Pancreas (tissue), 10 donors: ENCODE results near the gene QRSL1. TPM values are rescaled to one million over a fixed set of nuclear protein-coding genes. Genes with fewer than 3 reads are reported as not detected.
"Not testable (repeated sequence)": the region's sequence is repeated elsewhere in the genome, so short reads cannot be mapped to it uniquely, and the experiment has no call there.

ENCODE experiments used
- ATAC-seq, 4 donors: fragments of 200-7000 bp; cut with Tn5 transposase; one replicate each; pipeline versions ENCODE4 v1.8.0 to v1.9.1; 2020; ENCODE audit warnings: mild to moderate bottlenecking in 4 of 4, moderate library complexity in 4 of 4
- DNase-seq, 6 donors: peaks; one replicate each; pipeline ENCODE4 v3.0.0-alpha.2; 2020
- FAIRE-seq: peaks from 2 replicates; lab custom pipeline; 2012; peaks lifted over from hg19 to GRCh38; lab: Jason Lieb, UNC
- H3K27ac ChIP-seq, 4 donors: fragments of 200-600 bp; sonication (generic); 1 replicate in 3 of 4; 2 replicates in 1 of 4; pipeline versions ENCODE4 v1.5.0 to v1.8.0; 2020
- H3K27me3 ChIP-seq, 4 donors: fragments of 200-600 bp; one replicate each; pipeline ENCODE4 v1.8.0; 2021
- H3K36me3 ChIP-seq, 3 donors: fragments of 200-600 bp; sonication (generic) in 1 of 3; one replicate each; pipeline versions ENCODE4 v1.5.0 to v1.8.0; 2020 to 2021
- H3K4me1 ChIP-seq, 3 donors: fragments of 200-600 bp; one replicate each; pipeline ENCODE4 v1.8.0; 2021
- H3K4me3 ChIP-seq, 4 donors: fragments of 200-600 bp; sonication (generic) in 2 of 4; one replicate each; pipeline versions ENCODE4 v1.5.0 to v1.8.0; 2020 to 2021
- H3K9me3 ChIP-seq, 4 donors: fragments of 200-600 bp; one replicate each; pipeline ENCODE4 v1.8.0; 2021
- whole genome bisulfite sequencing, 2 donors: extraction: QIAGEN DNeasy Blood & Tissue Kit; methylation state at CpG; one replicate each; pipeline ENCODE4 v1.1.7; 2013; 5-methylcytosine and 5-hydroxymethylcytosine counted together
- intact Hi-C, 3 donors: fragments of 100-400 bp; cut with DNase I; formaldehyde crosslinking; loops; one replicate each; pipeline versions ENCODE4 v1.11.1 to v1.14.2; 2022
- polyA plus RNA-seq, 2 donors: library from polyadenylated mRNA; stranded (reverse); fragments of 200-250 nt; gene quantifications; one replicate each; pipeline ENCODE4 v1.2.3, GENCODE V29; 2013
- total RNA-seq, 6 donors: library from RNA; stranded (reverse); fragmentation: NEBNext Ultra II Directional in 4 of 6; extraction: Animal tissue kit (Norgen Biotek cat#: 25700) in 4 of 6; gene quantifications; one replicate each; pipeline versions ENCODE4 v1.2.1 to v1.2.4, GENCODE V29; 2021 to 2023
- TF ChIP-seq, protein P1 (sequence below), 4 donors: fragments of 200-600 bp; sonication (generic) in 3 of 4; IDR thresholded peaks; one replicate each; pipeline versions ENCODE4 v1.5.0 to v1.8.0; 2021; ENCODE audit warnings: antibody characterized with exemption in 4 of 4
- donor health status: healthy with polysubstance abuse.
- donor health status: DM: no; HTN: no; CAD: no; lungs with moderate emphysema.
- donor health status: DM: no; HTN: no; CAD: no.
- donor health status: control.
- donor health status: control.
- donor health status: Bipolar disorder and iron deficiency.
- donor health status: DM: yes; HTN: yes; CAD: no.
- donor health status: DM: no; HTN: no; CAD: no.
- donor health status: DM: no; HTN: no; CAD: no.
- donor health status: DM: yes; HTN: yes; CAD: no.

The QRSL1 gene, protein sequence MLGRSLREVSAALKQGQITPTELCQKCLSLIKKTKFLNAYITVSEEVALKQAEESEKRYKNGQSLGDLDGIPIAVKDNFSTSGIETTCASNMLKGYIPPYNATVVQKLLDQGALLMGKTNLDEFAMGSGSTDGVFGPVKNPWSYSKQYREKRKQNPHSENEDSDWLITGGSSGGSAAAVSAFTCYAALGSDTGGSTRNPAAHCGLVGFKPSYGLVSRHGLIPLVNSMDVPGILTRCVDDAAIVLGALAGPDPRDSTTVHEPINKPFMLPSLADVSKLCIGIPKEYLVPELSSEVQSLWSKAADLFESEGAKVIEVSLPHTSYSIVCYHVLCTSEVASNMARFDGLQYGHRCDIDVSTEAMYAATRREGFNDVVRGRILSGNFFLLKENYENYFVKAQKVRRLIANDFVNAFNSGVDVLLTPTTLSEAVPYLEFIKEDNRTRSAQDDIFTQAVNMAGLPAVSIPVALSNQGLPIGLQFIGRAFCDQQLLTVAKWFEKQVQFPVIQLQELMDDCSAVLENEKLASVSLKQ
- total RNA-seq (1 to 10 TPM; 3.9 to 8.4 (median 6.6) TPM), polyA plus RNA-seq (1 to 10 TPM; 3.2 to 5.3 TPM)

DNA sequence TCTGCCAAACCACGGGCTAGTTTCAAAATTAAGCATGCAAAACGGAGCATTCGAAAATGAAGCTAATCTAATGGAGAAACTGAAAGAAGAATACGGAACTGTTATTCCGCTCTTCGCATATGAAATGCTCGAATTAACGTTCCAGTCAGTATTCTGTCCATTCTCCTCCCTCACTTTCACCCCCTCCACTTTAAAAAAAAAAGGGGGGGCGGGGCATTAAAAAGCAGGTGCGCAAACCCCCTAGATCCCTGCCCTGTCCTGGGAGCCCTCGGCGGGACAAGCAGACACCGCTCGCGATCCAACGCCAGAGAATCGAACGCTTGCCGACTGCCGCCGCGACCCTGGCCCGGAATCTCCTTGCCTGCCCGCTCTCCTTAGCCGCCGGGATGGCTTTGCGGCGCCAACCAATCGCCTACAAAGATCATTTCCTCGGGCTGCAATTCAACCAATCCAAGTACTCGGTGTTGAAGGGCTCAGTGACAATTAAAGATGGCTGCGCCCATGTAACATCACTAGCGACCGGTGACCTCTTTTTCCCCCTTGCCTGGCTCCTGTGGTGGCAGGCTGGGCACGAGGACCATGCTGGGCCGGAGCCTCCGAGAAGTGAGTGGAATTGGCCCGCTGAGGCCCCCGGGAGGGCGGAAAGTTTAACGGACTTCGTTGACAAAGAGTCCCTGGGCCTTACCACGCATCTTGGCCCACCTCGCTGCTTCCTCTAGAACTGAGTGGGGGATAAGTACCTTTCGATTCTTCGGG lies at the start of gene QRSL1, which contains the start of gene RTN4IP1:
TSS of gene QRSL1 (plus strand) at position 476 of the 756 bp plus-strand sequence. CDS start at position 580, 104 bp downstream.
TSS of gene RTN4IP1 (minus strand) at position 396 of the 756 bp plus-strand sequence. CDS start 477 bp downstream, outside the sequence.
- Histone ChIP-seq H3K27me3 (no peaks in the 10 kb centered on the region), H3K4me1 (peaks cover 0 to 23% (median 18%) of the 10 kb centered on the region in 3 donors), H3K36me3 (no peaks in the 10 kb centered on the region), H3K9me3 (no peaks in the 10 kb centered on the region), H3K4me3 (peak within 1 kb of the TSS; percentile 59 to 91 (median 82)), H3K27ac (peak within 1 kb of the TSS; percentile 52 to 76 (median 64))
- TF ChIP-seq, protein P1, sequence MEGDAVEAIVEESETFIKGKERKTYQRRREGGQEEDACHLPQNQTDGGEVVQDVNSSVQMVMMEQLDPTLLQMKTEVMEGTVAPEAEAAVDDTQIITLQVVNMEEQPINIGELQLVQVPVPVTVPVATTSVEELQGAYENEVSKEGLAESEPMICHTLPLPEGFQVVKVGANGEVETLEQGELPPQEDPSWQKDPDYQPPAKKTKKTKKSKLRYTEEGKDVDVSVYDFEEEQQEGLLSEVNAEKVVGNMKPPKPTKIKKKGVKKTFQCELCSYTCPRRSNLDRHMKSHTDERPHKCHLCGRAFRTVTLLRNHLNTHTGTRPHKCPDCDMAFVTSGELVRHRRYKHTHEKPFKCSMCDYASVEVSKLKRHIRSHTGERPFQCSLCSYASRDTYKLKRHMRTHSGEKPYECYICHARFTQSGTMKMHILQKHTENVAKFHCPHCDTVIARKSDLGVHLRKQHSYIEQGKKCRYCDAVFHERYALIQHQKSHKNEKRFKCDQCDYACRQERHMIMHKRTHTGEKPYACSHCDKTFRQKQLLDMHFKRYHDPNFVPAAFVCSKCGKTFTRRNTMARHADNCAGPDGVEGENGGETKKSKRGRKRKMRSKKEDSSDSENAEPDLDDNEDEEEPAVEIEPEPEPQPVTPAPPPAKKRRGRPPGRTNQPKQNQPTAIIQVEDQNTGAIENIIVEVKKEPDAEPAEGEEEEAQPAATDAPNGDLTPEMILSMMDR (IDR thresholded peaks at IDR 0.05) = no peak
- peak; percentile 76 to 90 (median 85) for DNase-seq
- WGBS, 2 donors = 0 to 1% methylated on average over 46 of the region's 46 CpGs
- intact Hi-C loops = no loop called here
- FAIRE-seq = no peak
- ATAC-seq = peak; percentile 97 to 100 (median 100)

DNA sequence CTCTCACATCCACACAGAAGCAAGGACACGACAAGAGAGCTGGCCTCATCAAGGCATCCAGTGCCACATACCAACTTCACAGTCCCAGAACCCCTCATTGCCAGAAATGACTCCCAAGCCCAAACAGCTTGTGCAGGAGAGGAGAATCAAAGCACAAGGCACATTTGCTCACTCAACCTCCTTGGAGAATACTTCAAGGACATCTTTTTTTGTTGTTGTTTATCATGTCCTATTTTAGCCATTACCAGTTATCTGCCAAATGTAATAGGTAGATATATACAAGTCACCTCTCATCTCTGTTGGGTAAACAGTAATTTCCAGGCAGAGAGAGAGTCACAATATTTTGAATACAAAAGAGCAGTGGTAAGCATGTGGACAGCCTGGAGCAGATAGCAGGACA lies 47.9 kb upstream of the QRSL1 start:
- H3K27me3 ChIP-seq = no peaks in the 10 kb centered on the region
- no peak overlapping the region for H3K27ac ChIP-seq
- no peak for ATAC-seq
- no peak for DNase-seq
- 68 to 72% methylated on average over 1 of the region's 1 CpG for WGBS, 2 donors
- no peak for FAIRE-seq
- intact Hi-C loops = no loop called here
- H3K4me3 ChIP-seq = no peak overlapping the region
- TF ChIP-seq, protein P1 (IDR thresholded peaks at IDR 0.05) = no peak
- no peaks in the 10 kb centered on the region for H3K9me3 ChIP-seq
- H3K4me1 ChIP-seq = no peaks in the 10 kb centered on the region
- no peaks in the 10 kb centered on the region for H3K36me3 ChIP-seq

DNA sequence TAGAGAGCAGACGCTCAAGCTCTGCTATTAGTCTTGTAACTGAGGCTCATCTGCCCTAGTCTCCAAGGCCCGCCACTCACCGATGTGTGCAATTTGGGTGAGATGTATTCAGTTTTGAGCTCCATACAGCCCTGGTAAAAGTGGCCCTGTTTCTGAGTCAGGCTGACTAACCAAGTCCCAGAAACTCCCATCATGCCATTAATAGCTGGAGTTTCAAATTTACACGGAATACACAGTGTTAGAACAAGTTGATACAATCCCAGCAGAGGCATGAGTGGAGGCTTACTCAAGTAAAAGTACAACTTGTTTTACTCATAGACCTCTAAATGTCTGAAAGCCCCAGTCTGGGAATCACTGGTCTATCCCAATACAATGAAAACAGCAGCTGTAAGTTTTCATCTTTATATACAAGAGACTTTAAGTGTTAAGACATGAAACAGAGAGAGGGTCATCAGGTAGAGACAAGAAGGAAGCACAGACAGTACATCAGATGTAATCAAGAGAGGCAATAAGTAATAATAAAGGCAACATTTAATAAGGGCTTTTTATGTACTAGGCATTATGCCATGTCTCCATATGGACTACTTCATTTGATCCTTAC lies 42.5 kb upstream of the QRSL1 start:
- Histone ChIP-seq H3K36me3 (no peaks in the 10 kb centered on the region), H3K4me3 (no peak overlapping the region), H3K27ac (no peak overlapping the region), H3K27me3 (no peaks in the 10 kb centered on the region), H3K4me1 (no peaks in the 10 kb centered on the region), H3K9me3 (no peaks in the 10 kb centered on the region)
- TF ChIP-seq, protein P1 (IDR thresholded peaks at IDR 0.05) = no peak
- ATAC-seq (no peak), DNase-seq (no peak), FAIRE-seq (no peak)
- WGBS, 2 donors = 80 to 94% methylated on average over 4 of the region's 4 CpGs
- intact Hi-C loops = no loop called here

DNA sequence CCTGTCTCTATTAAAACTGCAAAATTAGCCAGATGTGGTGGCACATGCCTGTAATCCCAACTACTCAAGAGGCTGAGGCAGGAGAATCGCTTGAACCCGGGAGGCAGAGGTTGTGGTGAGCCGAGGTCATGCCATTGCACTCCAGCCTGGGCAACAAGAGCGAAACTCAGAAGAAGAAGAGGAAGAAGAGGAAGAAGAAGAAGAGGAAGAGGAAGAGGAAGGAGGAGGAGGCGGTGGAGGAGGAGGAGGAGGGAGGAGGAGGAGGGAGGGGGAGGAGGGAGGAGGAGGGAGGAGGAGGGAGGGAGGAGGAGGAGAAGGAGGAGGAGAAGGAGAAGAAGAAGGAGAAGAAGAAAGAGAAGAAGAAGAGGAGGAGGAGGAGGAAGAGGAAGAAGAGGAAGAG lies 40.4 kb upstream of the QRSL1 start:
- intact Hi-C loops, H3K36me3 ChIP-seq, FAIRE-seq, H3K9me3 ChIP-seq, H3K27me3 ChIP-seq, H3K4me1 ChIP-seq, H3K4me3 ChIP-seq, ATAC-seq, H3K27ac ChIP-seq, DNase-seq: not testable (repeated sequence)
- 79 to 85% methylated on average over 4 of the region's 5 CpGs for WGBS, 2 donors
